ENCODE data around the gene MYO16. TPM values are rescaled to one million over a fixed set of nuclear protein-coding genes. Genes with fewer than 3 reads are reported as not detected.
A peak's percentile ranks its signal among the peaks of the same experiment; 100 is the strongest.

Gene MYO16
- total and polyA plus RNA-seq, 2 donors (not counting 1 experiment from before 2014, with no cell fraction given): under 0.01 to 0.01 TPM

- H3K4me3 ChIP-seq (replicated peaks in 1 of 4; ENCODE audit: control extremely low read depth in 1 of 4, insufficient read depth in 1 of 4, low read depth in 3 of 4, low read length in 4 of 4): no peak overlapping the region
- H3K4me1 ChIP-seq (ENCODE audit: control insufficient read depth, extremely low read depth, insufficient read depth, low read length): peaks cover 3% of the 10 kb centered on the region
- no peak overlapping the region for H2AFZ ChIP-seq (ENCODE audit: low read length)
- no peaks in the 10 kb centered on the region for H3K36me3 ChIP-seq (ENCODE audit: control insufficient read depth, insufficient read depth, low read length)
- DNase-seq (ENCODE audit: low read depth in 2 of 2): peak in 1 of 2 donors; percentile 50
- H4K20me1 ChIP-seq (ENCODE audit: control insufficient read depth, extremely low read depth, insufficient read depth, low read length): no peaks in the 10 kb centered on the region
- no peaks in the 10 kb centered on the region for H3K79me2 ChIP-seq (ENCODE audit: control insufficient read depth, insufficient read depth, low read length)
- H3K9ac ChIP-seq (ENCODE audit: insufficient read depth, low read length): no peak overlapping the region
- TF ChIP-seq EZH2 (IDR thresholded peaks at IDR 0.05; ENCODE audit: low read length, missing control alignments): no peak
- TF ChIP-seq, protein P1, sequence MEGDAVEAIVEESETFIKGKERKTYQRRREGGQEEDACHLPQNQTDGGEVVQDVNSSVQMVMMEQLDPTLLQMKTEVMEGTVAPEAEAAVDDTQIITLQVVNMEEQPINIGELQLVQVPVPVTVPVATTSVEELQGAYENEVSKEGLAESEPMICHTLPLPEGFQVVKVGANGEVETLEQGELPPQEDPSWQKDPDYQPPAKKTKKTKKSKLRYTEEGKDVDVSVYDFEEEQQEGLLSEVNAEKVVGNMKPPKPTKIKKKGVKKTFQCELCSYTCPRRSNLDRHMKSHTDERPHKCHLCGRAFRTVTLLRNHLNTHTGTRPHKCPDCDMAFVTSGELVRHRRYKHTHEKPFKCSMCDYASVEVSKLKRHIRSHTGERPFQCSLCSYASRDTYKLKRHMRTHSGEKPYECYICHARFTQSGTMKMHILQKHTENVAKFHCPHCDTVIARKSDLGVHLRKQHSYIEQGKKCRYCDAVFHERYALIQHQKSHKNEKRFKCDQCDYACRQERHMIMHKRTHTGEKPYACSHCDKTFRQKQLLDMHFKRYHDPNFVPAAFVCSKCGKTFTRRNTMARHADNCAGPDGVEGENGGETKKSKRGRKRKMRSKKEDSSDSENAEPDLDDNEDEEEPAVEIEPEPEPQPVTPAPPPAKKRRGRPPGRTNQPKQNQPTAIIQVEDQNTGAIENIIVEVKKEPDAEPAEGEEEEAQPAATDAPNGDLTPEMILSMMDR (conservative IDR thresholded peaks at IDR 0.05 in 1 of 2, IDR thresholded peaks at IDR 0.05 in 1 of 2; ENCODE audit: low read depth in 1 of 2, low read length in 2 of 2): no peak
- H3K27me3 ChIP-seq (ENCODE audit: control insufficient read depth, insufficient read depth, low read length): no peaks in the 10 kb centered on the region
- H3K4me2 ChIP-seq (ENCODE audit: extremely low read depth, insufficient read depth, low read length): no peak overlapping the region
- no peaks in the 10 kb centered on the region for H3K9me3 ChIP-seq (ENCODE audit: control insufficient read depth, insufficient read depth, low read depth, low read length)
- H3K27ac ChIP-seq (ENCODE audit: insufficient read depth, low read length): no peak overlapping the region
Measured at GRCh38 chr13:108944760-108945159, 315.3 kb downstream of the MYO16 start.

DNA sequence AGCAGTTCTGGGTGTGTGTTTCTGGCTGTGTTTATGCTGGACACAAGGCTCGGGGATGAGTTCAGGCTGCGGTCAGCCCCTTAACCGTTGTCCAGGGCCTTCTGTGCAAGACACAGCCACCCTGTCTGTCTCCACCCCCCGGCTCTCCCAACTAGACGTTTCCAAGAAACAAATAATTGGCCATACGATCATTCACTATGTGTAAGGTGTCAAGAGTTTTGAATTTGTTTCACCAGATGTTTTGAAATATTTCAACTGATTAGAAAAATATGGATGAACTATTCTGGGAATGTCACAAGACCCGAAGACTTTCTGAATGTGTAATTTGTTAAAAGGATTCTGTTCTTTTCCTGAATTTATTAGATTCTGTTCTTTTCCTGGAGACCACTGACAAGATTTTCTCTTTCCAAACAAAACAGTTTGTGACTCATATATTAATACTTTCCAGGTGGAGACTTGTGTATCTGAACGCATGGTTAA, 318.2 kb downstream of the MYO16 start:
- no peak overlapping the region for H3K4me3 ChIP-seq (replicated peaks in 1 of 4; ENCODE audit: control extremely low read depth in 1 of 4, insufficient read depth in 1 of 4, low read depth in 3 of 4, low read length in 4 of 4)
- peak overlapping the region; percentile 38 for H3K4me2 ChIP-seq (ENCODE audit: extremely low read depth, insufficient read depth, low read length)
- no peaks in the 10 kb centered on the region for H3K36me3 ChIP-seq (ENCODE audit: control insufficient read depth, insufficient read depth, low read length)
- peaks cover 3% of the 10 kb centered on the region for H3K4me1 ChIP-seq (ENCODE audit: control insufficient read depth, extremely low read depth, insufficient read depth, low read length)
- no peak overlapping the region for H2AFZ ChIP-seq (ENCODE audit: low read length)
- H3K79me2 ChIP-seq (ENCODE audit: control insufficient read depth, insufficient read depth, low read length): no peaks in the 10 kb centered on the region
- H3K27ac ChIP-seq (ENCODE audit: insufficient read depth, low read length): no peak overlapping the region
- no peak overlapping the region for H3K9ac ChIP-seq (ENCODE audit: insufficient read depth, low read length)
- TF ChIP-seq EZH2 (IDR thresholded peaks at IDR 0.05; ENCODE audit: low read length, missing control alignments): no peak
- no peaks in the 10 kb centered on the region for H4K20me1 ChIP-seq (ENCODE audit: control insufficient read depth, extremely low read depth, insufficient read depth, low read length)
- no peaks in the 10 kb centered on the region for H3K9me3 ChIP-seq (ENCODE audit: control insufficient read depth, insufficient read depth, low read depth, low read length)
- no peaks in the 10 kb centered on the region for H3K27me3 ChIP-seq (ENCODE audit: control insufficient read depth, insufficient read depth, low read length)
- peak; percentile 23 to 66 for DNase-seq (ENCODE audit: low read depth in 2 of 2)

DNA sequence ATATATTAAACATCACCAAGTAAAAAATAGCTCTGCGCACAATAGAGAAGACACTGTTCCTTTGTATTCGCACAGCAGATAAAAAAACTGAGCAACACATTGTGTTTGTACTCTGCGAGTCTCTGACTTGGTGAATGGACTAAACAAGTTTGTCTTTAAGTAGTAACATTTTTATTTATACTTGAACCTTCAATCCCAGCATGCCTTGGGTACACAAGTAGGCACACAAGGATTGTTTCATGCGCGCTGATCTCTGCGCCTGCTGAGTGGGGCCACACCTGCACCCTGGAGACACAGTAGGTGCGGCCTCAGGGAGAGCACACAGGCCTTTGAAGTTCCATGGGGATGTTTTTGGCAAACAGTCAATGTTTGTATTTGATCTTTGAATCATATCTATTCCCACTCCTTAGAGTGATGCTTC, 318.9 kb downstream of the MYO16 start:
- Histone ChIP-seq H3K9ac (ENCODE audit: insufficient read depth, low read length) (no peak overlapping the region), H3K4me2 (ENCODE audit: extremely low read depth, insufficient read depth, low read length) (no peak overlapping the region), H3K79me2 (ENCODE audit: control insufficient read depth, insufficient read depth, low read length) (no peaks in the 10 kb centered on the region), H3K4me3 (replicated peaks in 1 of 4; ENCODE audit: control extremely low read depth in 1 of 4, insufficient read depth in 1 of 4, low read depth in 3 of 4, low read length in 4 of 4) (no peak overlapping the region), H2AFZ (ENCODE audit: low read length) (no peak overlapping the region), H4K20me1 (ENCODE audit: control insufficient read depth, extremely low read depth, insufficient read depth, low read length) (no peaks in the 10 kb centered on the region), H3K9me3 (ENCODE audit: control insufficient read depth, insufficient read depth, low read depth, low read length) (no peaks in the 10 kb centered on the region), H3K4me1 (ENCODE audit: control insufficient read depth, extremely low read depth, insufficient read depth, low read length) (peaks cover 3% of the 10 kb centered on the region), H3K36me3 (ENCODE audit: control insufficient read depth, insufficient read depth, low read length) (no peaks in the 10 kb centered on the region), H3K27me3 (ENCODE audit: control insufficient read depth, insufficient read depth, low read length) (no peaks in the 10 kb centered on the region), H3K27ac (ENCODE audit: insufficient read depth, low read length) (no peak overlapping the region)
- TF ChIP-seq EZH2 (IDR thresholded peaks at IDR 0.05; ENCODE audit: low read length, missing control alignments): no peak
- TF ChIP-seq, protein P1 (conservative IDR thresholded peaks at IDR 0.05 in 1 of 2, IDR thresholded peaks at IDR 0.05 in 1 of 2; ENCODE audit: low read depth in 1 of 2, low read length in 2 of 2): no peak
- no peak for DNase-seq (ENCODE audit: low read depth in 2 of 2)
